HG03103 (cell line): ENCODE measurements around the gene DIAPH2.
"Not testable (repeated sequence)": the region's sequence is repeated elsewhere in the genome, so short reads cannot be mapped to it uniquely, and the experiment has no call there.

ENCODE experiments used
- ATAC-seq: cut with Tn5 transposase; IDR thresholded peaks from one replicate; pipeline ENCODE4 v1.9.1; 2021; ENCODE audit warnings: low read depth; ENCODE audit not compliant: unreplicated experiment

The DIAPH2 gene

GRCh38 chrX:96714393-96714792 is 29.8 kb downstream of the DIAPH2 start:
- not testable (repeated sequence) for ATAC-seq

- ATAC-seq, result no peak
Observed at GRCh38 chrX:96715481-96715880, 30.8 kb downstream of the DIAPH2 start.

- no peak for ATAC-seq
Observed at GRCh38 chrX:96719161-96719875, 34.7 kb downstream of the DIAPH2 start.

- peak; percentile 99 for ATAC-seq
Observed at GRCh38 chrX:96721354-96721753, 36.7 kb downstream of the DIAPH2 start.

GRCh38 chrX:96722781-96723180 is 38.1 kb downstream of the DIAPH2 start:
- no peak for ATAC-seq

- ATAC-seq, result no peak
Observed at GRCh38 chrX:96729053-96729452, 44.4 kb downstream of the DIAPH2 start.

- no peak for ATAC-seq
Observed at GRCh38 chrX:96729868-96730643, 45.4 kb downstream of the DIAPH2 start.

- ATAC-seq, result not testable (repeated sequence)
Observed at GRCh38 chrX:96731000-96731399, 46.4 kb downstream of the DIAPH2 start.

GRCh38 chrX:96743367-96744073 is 58.9 kb downstream of the DIAPH2 start:
- ATAC-seq, result no peak

- ATAC-seq, result no peak
Observed at GRCh38 chrX:96752781-96753180, 68.1 kb downstream of the DIAPH2 start.

GRCh38 chrX:96753230-96753629 is 68.6 kb downstream of the DIAPH2 start:
- no peak for ATAC-seq

- ATAC-seq, result no peak
Observed at GRCh38 chrX:96756491-96756890, 71.8 kb downstream of the DIAPH2 start.

- ATAC-seq, result no peak
Observed at GRCh38 chrX:96761566-96761965, 76.9 kb downstream of the DIAPH2 start.

GRCh38 chrX:96763608-96764007 is 79.0 kb downstream of the DIAPH2 start:
- ATAC-seq, result no peak

- ATAC-seq, result no peak
Observed at GRCh38 chrX:96764864-96765263, 80.2 kb downstream of the DIAPH2 start.

GRCh38 chrX:96770315-96770714 is 85.7 kb downstream of the DIAPH2 start:
- ATAC-seq, result no peak

GRCh38 chrX:96771486-96771885 is 86.8 kb downstream of the DIAPH2 start:
- no peak for ATAC-seq

- no peak for ATAC-seq
Observed at GRCh38 chrX:96774116-96774515, 89.5 kb downstream of the DIAPH2 start.

- ATAC-seq, result no peak
Observed at GRCh38 chrX:96776966-96777365, 92.3 kb downstream of the DIAPH2 start.

- no peak for ATAC-seq
Observed at GRCh38 chrX:96791559-96791958, 106.9 kb downstream of the DIAPH2 start.

- ATAC-seq, result no peak
Observed at GRCh38 chrX:96792047-96792446, 107.4 kb downstream of the DIAPH2 start.
